Endodermal cell (in vitro differentiated cells): Measurements from ENCODE around the gene ZNF417. TPM values are rescaled to one million over a fixed set of nuclear protein-coding genes. Genes with fewer than 3 reads are reported as not detected.

Experiments
- DNase-seq: peaks from one replicate; pipeline ENCODE4 v3.0.0-alpha.2; 2017
- H3K27ac ChIP-seq: 2 replicates; pipeline ENCODE4 v1.5.1; 2013; ENCODE audit warnings: mild to moderate bottlenecking, low read depth, low read length, moderate library complexity
- H3K27me3 ChIP-seq: 2 replicates; pipeline ENCODE4 v1.6.1; 2013; ENCODE audit warnings: mild to moderate bottlenecking, low read length, moderate library complexity; ENCODE audit not compliant: insufficient read depth, control insufficient read depth, poor library complexity, severe bottlenecking
- H3K36me3 ChIP-seq: 2 replicates; pipeline ENCODE4 v1.7.0; 2013; ENCODE audit warnings: mild to moderate bottlenecking, low read length, moderate library complexity; ENCODE audit not compliant: control insufficient read depth, insufficient read depth
- H3K4me1 ChIP-seq: one replicate; pipeline ENCODE4 v1.7.0; 2013; ENCODE audit warnings: low read length; ENCODE audit not compliant: control insufficient read depth, insufficient read depth
- H3K4me3 ChIP-seq: 2 replicates; pipeline ENCODE4 v1.5.1; 2013; ENCODE audit warnings: mild to moderate bottlenecking, low read length, moderate library complexity
- H3K9ac ChIP-seq: 2 replicates; pipeline ENCODE4 v1.6.1; 2013; ENCODE audit warnings: mild to moderate bottlenecking, low read length, moderate library complexity; ENCODE audit not compliant: poor library complexity, severe bottlenecking; ENCODE audit errors: extremely low read depth
- H3K9me3 ChIP-seq: 2 replicates; pipeline ENCODE4 v1.6.1; 2013; ENCODE audit warnings: mild to moderate bottlenecking, low read length, moderate library complexity; ENCODE audit not compliant: control insufficient read depth
- H3K27ac Mint-ChIP-seq: 2 replicates; pipeline ENCODE4 v1.8.0; 2020; ENCODE audit warnings: mixed read lengths
- H3K27me3 Mint-ChIP-seq: 2 replicates; pipeline ENCODE4 v1.8.0; 2021; ENCODE audit warnings: mild to moderate bottlenecking, mixed read lengths; ENCODE audit not compliant: insufficient read depth
- H3K36me3 Mint-ChIP-seq: 2 replicates; pipeline ENCODE4 v1.8.0; 2020; ENCODE audit warnings: low read depth, mixed read lengths
- H3K4me1 Mint-ChIP-seq: 2 replicates; pipeline ENCODE4 v1.8.0; 2020; ENCODE audit warnings: mixed read lengths
- H3K4me3 Mint-ChIP-seq: 2 replicates; pipeline ENCODE4 v1.8.0; 2020; ENCODE audit warnings: mild to moderate bottlenecking, moderate library complexity, mixed read lengths
- H3K9me3 Mint-ChIP-seq: 2 replicates; pipeline ENCODE4 v1.8.0; 2020; ENCODE audit warnings: mild to moderate bottlenecking, mixed read lengths
- WGBS, 2 experiments: methylation state at CpG; one replicate each; pipeline versions ENCODE4 v1.1.5 to v1.1.7; 2013; ENCODE audit warnings: missing lambda C conversion rate in 2 of 2, mixed read lengths in 1 of 2; ENCODE audit not compliant: insufficient coverage in 1 of 2, insufficient read length in 1 of 2; 5-methylcytosine and 5-hydroxymethylcytosine counted together
- total RNA-seq, 2 donors: library from RNA; stranded (reverse); fragmentation: NEBNext Ultra II Directional in 1 of 2; extraction: Animal tissue kit (Norgen Biotek cat#: 25700) in 1 of 2; gene quantifications; 2 replicates in 1 of 2; 3 replicates in 1 of 2; pipeline ENCODE4 v1.2.1, GENCODE V29; 2021
- TF ChIP-seq, protein P1 (sequence below): fragments of 200-600 bp; sonication (generic); conservative IDR thresholded peaks from 2 replicates; pipeline ENCODE4 v1.5.0; 2021; ENCODE audit warnings: antibody characterized with exemption, mild to moderate bottlenecking

The ZNF417 gene
- total RNA-seq, 2 donors from 2014 or later = 16.5 to 30.9 TPM

- peak within 1 kb of the TSS; percentile 92 for H3K27ac Mint-ChIP-seq
- peak; percentile 97 for DNase-seq
- TF ChIP-seq, protein P1, sequence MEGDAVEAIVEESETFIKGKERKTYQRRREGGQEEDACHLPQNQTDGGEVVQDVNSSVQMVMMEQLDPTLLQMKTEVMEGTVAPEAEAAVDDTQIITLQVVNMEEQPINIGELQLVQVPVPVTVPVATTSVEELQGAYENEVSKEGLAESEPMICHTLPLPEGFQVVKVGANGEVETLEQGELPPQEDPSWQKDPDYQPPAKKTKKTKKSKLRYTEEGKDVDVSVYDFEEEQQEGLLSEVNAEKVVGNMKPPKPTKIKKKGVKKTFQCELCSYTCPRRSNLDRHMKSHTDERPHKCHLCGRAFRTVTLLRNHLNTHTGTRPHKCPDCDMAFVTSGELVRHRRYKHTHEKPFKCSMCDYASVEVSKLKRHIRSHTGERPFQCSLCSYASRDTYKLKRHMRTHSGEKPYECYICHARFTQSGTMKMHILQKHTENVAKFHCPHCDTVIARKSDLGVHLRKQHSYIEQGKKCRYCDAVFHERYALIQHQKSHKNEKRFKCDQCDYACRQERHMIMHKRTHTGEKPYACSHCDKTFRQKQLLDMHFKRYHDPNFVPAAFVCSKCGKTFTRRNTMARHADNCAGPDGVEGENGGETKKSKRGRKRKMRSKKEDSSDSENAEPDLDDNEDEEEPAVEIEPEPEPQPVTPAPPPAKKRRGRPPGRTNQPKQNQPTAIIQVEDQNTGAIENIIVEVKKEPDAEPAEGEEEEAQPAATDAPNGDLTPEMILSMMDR = peak; percentile 68
- H3K4me1 ChIP-seq = peaks cover 4% of the 10 kb centered on the region
- H3K9me3 Mint-ChIP-seq = peaks cover 46% of the 10 kb centered on the region
- H3K27me3 ChIP-seq = no peaks in the 10 kb centered on the region
- H3K27ac ChIP-seq = peak within 1 kb of the TSS; percentile 88
- H3K27me3 Mint-ChIP-seq = no peaks in the 10 kb centered on the region
- WGBS, 2 experiments = 1% methylated on average over 22 to 43 of the region's 43 CpGs
- peak within 1 kb of the TSS; percentile 100 for H3K9ac ChIP-seq
- H3K36me3 Mint-ChIP-seq = peaks cover 43% of the 10 kb centered on the region
- H3K4me3 Mint-ChIP-seq = peak within 1 kb of the TSS; percentile 95
- H3K4me3 ChIP-seq = peak within 1 kb of the TSS; percentile 98
- H3K36me3 ChIP-seq = peaks cover 27% of the 10 kb centered on the region
- H3K9me3 ChIP-seq = peaks cover 21% of the 10 kb centered on the region
- H3K4me1 Mint-ChIP-seq = peaks cover 8% of the 10 kb centered on the region
Measured at GRCh38 chr19:57888560-57889231, 27.7 kb downstream of the ZNF417 start, which contains the start of gene ZNF814. Gene ZNF814, minus strand, starts transcription at chr19:57889037. Its CDS starts 235 bp downstream, at chr19:57888802.

DNA sequence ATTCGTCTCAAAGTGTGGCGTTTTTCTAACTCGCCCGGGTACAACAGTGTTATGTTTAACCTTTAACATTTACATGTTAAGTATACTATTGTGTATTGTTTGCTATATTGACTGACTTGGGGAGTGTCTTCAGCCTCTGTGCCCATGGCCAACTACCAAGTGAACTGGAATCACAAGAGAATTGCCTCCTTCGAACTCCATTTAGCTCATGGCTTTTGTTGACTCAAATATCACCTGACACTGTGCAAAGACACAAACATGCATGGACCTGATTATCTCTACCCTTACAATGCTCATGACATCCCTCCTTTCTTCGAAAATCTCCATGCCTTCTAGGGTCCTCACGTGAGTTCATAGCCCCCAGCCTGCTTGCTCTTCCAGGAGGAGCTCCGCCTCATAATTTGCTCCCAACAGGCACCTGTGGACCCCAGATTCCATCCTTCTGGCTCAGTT, 28.3 kb downstream of the ZNF417 start:
- DNase-seq = no peak
- 0% methylated on average over 4 to 7 of the region's 8 CpGs for WGBS, 2 experiments
- H3K27me3 Mint-ChIP-seq = no peaks in the 10 kb centered on the region
- peaks cover 33% of the 10 kb centered on the region for H3K36me3 ChIP-seq
- H3K4me1 ChIP-seq = peaks cover 4% of the 10 kb centered on the region
- peak overlapping the region; percentile 100 for H3K9ac ChIP-seq
- H3K27ac ChIP-seq = peak overlapping the region; percentile 88
- peaks cover 49% of the 10 kb centered on the region for H3K36me3 Mint-ChIP-seq
- peaks cover 52% of the 10 kb centered on the region for H3K9me3 Mint-ChIP-seq
- H3K4me3 Mint-ChIP-seq = peak overlapping the region; percentile 95
- H3K27me3 ChIP-seq = no peaks in the 10 kb centered on the region
- peak overlapping the region; percentile 92 for H3K27ac Mint-ChIP-seq
- TF ChIP-seq, protein P1 = no peak
- peak overlapping the region; percentile 98 for H3K4me3 ChIP-seq
- peaks cover 23% of the 10 kb centered on the region for H3K9me3 ChIP-seq
- peaks cover 8% of the 10 kb centered on the region for H3K4me1 Mint-ChIP-seq

DNA sequence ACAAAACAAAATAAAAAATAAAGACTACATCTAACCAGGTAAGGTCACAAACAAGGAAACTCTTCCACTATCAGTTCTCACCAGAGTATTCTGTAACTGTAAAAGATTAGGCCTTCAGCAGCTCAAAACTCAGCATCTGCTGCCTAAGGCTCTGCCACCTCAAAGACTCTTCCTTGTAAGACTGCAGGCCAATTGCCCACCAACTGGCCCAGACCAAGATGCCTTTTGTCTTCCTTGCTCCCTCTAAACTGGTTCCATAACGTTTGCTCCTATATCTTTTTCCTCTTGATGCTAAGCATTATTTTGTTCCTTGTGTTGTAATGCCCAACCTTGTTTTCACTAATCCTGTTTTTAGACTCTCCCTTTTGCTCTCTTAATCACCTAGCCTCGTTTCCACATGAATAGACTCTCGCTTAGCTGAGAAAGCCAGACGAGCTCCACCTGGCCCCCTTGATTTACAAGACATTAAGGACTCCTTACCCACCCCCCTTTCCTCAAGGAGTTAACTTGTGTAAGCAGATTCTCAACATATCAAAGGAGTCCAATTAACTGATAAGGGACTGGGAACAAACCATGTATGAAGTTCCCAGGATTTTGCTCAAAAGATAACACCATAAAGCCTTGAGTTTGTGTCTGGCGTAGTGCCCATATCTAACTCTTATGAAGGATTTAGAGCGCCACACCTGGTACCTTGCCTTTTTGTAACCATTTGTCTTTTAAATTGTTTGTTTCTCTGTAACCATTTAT, 29.0 kb downstream of the ZNF417 start:
- Mint-ChIP-seq H3K4me3 (peak overlapping the region; percentile 95), H3K4me1 (peaks cover 8% of the 10 kb centered on the region), H3K36me3 (peaks cover 57% of the 10 kb centered on the region), H3K27ac (peak overlapping the region; percentile 92), H3K9me3 (peaks cover 57% of the 10 kb centered on the region), H3K27me3 (no peaks in the 10 kb centered on the region)
- no peaks in the 10 kb centered on the region for H3K27me3 ChIP-seq
- peak overlapping the region; percentile 88 for H3K27ac ChIP-seq
- H3K36me3 ChIP-seq = peaks cover 40% of the 10 kb centered on the region
- H3K9ac ChIP-seq = peak overlapping the region; percentile 100
- 2% methylated on average over 6 of the region's 6 CpGs for WGBS, 2 experiments
- DNase-seq = peak; percentile 77
- H3K4me1 ChIP-seq = peaks cover 4% of the 10 kb centered on the region
- TF ChIP-seq, protein P1 = no peak
- H3K4me3 ChIP-seq = peak overlapping the region; percentile 98
- peaks cover 23% of the 10 kb centered on the region for H3K9me3 ChIP-seq
